Stimulated activated CD4-positive, alpha-beta T cell treated with anti-CD3 and anti-CD28 coated beads, Interleukin-15, amount 100 ng/mL, for 1 hour (primary cell): ENCODE measurements around the gene VASP.

Experiments used
- DNase-seq, 2 donors: peaks; one replicate each; pipeline ENCODE4 v3.0.0-alpha.2; 2020; ENCODE audit warnings: low read depth in 1 of 2, low spot score in 1 of 2

Gene VASP

DNA sequence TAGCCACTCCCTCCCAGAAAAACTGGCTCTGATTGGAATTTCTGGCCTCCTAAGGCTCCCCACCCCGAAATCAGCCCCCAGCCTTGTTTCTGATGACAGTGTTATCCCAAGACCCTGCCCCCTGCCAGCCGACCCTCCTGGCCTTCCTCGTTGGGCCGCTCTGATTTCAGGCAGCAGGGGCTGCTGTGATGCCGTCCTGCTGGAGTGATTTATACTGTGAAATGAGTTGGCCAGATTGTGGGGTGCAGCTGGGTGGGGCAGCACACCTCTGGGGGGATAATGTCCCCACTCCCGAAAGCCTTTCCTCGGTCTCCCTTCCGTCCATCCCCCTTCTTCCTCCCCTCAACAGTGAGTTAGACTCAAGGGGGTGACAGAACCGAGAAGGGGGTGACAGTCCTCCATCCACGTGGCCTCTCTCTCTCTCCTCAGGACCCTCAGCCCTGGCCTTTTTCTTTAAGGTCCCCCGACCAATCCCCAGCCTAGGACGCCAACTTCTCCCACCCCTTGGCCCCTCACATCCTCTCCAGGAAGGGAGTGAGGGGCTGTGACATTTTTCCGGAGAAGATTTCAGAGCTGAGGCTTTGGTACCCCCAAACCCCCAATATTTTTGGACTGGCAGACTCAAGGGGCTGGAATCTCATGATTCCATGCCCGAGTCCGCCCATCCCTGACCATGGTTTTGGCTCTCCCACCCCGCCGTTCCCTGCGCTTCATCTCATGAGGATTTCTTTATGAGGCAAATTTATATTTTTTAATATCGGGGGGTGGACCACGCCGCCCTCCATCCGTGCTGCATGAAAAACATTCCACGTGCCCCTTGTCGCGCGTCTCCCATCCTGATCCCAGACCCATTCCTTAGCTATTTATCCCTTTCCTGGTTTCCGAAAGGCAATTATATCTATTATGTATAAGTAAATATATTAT is 33.3 kb upstream of the VASP start:
- DNase-seq = peak in 1 of 2 donors; percentile 17

DNA sequence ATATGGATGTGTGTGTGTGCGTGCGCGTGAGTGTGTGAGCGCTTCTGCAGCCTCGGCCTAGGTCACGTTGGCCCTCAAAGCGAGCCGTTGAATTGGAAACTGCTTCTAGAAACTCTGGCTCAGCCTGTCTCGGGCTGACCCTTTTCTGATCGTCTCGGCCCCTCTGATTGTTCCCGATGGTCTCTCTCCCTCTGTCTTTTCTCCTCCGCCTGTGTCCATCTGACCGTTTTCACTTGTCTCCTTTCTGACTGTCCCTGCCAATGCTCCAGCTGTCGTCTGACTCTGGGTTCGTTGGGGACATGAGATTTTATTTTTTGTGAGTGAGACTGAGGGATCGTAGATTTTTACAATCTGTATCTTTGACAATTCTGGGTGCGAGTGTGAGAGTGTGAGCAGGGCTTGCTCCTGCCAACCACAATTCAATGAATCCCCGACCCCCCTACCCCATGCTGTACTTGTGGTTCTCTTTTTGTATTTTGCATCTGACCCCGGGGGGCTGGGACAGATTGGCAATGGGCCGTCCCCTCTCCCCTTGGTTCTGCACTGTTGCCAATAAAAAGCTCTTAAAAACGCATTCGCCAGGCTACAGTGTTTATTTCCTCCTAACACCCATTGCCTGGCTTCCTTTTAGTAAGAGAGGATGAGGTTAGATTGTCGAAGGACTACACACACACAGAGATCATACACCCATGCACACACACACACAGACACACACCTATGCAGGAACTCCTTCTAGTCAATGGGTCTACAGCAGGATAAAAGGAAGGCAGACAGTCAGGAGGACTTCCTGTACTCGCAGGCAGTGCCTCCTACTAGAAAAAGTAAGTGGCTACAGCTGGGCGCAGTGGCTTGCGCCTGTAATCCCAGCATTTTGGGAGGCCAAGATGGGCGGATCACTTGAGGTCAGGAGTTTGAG is 32.4 kb upstream of the VASP start:
- peak in 1 of 2 donors; percentile 38 for DNase-seq

DNA sequence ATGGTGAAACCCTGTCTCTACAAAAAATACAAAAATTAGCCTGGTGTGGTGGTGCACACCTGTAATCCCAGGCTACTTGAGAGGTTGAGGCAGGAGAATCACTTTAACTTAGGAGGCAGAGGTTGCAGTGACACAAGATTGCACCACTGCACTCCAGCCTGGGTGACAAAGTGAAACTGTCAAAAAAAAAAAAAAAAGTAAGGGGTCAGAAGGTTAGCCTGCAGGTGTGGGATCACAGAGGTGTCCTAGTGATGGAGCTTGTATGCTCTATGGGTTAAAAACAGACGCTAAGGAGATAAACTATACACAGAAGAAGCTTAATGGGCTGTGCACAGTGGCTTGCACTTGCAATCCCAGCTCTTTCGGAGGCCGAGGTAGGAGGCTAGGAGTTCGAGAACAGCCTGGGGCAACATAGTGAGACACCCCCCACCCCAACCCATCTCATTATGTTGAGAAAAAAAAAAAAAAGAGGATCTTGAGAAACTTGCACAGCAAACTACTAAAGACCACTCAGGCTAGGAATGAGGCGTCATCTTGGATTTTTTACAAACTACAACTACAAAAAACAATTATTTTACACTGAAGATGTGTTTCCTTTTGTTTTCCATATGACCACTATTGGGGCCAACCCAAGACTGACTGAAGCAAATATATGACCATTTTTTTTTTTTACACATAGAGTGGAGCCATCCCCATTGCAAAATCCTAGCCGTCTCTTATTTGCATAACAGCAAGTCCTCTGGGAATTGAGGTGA is 31.6 kb upstream of the VASP start:
- no peak for DNase-seq

DNA sequence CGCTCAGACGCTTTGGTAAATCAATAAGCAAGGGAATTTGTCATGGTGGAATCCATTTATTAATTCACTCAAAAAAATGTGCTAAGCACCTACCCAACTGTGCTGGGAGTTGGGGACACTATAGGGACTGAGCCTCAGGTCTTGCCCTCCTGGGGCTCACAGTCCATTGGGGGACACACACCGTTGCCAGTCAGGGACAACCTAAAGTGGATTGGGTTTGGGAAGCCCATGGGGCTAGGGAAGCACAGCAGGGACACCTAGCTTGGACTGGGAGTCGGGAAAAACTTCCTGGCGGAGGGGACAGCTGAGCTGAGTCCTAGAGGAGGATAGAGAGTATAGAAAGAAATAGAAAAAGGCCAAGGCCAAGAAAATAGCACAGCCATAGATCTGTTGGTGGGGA is 31.0 kb upstream of the VASP start:
- no peak for DNase-seq

DNA sequence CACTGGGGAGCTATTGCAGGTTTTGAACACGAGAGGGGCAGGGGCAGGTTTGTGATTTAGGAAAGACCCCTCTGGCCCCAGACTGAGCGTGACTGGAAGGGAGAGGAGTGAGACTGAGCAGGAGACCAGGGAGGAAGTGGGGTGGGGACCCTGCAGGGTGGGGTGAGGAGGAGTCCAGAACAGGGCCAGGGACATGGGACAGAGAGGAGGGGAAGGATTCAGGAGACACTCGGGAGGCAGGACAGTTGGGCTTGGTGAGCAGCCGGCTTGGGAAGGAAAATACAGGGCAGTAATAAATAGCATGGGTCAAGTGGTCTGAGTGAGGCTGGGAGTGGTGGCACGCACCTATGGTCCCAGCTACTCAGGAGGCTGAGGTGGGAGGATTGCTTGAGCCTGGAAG is 30.1 kb upstream of the VASP start:
- no peak for DNase-seq

DNA sequence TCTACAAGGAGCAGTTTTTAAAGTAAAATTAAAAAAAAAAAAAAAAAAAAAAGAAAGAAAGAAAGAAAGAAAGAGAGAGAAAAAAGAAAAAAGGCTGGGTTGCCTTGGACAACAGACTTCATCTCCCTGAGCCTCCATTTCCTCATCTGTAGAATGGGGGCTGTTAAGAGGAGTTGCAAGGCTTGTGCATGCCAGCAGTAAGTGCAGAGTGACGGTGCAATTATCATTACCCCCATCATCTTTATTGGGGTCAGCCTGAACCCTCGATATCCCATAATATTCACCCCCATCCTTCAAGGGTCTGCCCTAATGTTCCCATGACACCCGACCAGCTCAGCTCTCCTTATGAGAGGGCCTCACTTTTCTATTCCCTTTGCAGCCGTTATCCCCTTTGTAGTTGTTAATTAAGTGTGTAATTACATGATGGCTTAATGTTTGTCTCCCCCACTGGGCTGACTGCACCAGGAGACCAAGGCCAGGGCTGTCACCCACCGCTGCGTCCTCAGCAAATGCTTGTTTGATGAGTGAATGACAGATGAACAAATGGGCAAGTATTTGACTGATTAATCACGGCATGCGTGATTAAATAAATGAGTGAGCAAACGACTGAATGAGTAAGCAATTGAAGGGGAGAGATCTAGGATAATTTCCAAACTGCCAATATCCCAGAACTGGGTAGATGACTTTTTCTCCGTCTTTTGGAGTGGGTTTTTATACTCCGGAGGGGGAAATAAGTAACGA is 29.4 kb upstream of the VASP start:
- DNase-seq = no peak

DNA sequence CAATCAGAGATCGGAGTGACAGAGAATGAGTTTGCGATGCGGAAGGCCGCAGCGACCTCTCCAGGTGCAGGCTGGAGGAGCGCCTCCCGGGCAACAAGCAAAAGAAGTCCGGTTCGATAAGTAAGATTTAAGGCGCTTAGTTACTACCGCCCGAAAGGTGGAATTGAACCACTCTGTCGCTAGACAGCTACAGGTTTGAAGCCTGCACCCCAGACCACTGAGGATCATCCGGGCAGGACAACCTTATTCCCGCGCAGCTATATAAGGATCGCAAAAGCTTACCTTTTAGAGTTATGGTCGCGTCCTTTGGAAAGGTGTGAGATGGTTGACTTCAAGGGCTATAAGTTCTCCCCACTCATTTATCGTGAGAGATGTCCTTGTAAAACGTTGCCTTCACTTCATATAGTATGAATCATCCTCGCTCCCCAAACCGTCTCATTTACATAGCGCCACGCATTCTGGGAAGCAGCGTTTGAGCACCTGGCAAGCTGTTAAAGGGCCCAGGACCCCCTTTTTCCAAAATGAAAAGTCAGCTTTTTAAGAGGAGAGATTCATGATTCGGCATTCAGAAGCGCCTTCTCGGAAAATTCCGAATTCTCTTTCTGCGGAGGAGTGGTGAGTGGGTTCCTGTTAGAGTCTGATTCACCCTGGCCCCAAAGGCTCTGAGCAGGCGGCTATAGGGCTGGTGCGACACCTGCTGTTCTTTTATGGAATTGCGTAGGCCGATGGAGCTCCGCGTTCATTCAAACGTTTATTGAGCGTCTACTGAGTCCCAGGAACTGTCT is 28.6 kb upstream of the VASP start:
- DNase-seq = peak; percentile 82 to 83

DNA sequence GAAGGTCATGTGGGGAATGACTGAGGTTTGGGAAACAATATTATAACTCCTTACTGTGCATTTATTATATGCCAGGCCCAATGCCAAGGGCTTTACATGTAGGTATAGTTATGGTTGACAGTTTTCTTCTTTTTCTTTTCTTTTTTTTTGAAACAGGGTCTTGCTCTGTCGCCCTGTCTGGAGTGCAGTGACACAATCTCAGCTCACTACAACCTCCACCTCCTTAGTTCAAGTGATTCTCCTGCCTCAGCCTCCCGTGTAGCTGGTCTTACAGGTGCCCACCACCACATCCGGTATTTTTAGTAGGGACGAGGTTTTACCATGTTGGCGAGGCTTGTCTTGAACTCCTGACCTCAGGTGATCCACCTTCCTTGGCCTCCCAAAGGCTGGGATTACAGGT is 24.2 kb upstream of the VASP start:
- no peak for DNase-seq

DNA sequence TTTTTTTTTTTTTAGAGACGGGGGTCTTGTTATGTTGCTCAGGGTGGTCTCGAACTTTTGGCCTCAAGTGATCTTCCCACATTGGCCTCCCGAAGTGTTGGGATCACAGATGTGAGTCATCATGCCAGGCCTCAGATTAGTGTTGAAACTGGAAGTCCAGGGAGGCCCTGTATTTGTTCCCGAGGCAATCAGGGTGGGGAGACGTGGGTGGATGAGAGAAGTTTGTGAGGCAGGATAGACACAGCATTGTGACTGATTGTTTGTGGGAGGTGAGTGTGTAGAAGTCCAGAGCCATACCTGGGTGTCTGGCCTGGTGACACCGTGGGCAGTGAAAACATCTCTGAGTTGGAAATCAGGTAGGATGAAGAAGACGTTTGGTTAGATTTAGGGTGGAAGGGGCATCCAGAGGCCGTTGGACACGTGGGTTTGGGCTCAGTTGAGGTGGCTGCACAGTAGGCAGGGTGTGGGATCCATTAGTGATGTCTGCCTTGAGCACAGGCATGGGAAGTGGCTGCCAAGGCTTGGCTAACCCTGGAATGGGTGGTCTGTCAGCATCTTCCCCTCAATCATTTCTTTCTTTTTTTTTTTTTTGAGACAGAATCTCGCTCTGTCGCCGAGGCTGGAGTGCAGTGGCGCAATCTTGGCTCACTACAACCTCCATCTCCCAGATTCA is 22.9 kb upstream of the VASP start:
- DNase-seq = no peak

DNA sequence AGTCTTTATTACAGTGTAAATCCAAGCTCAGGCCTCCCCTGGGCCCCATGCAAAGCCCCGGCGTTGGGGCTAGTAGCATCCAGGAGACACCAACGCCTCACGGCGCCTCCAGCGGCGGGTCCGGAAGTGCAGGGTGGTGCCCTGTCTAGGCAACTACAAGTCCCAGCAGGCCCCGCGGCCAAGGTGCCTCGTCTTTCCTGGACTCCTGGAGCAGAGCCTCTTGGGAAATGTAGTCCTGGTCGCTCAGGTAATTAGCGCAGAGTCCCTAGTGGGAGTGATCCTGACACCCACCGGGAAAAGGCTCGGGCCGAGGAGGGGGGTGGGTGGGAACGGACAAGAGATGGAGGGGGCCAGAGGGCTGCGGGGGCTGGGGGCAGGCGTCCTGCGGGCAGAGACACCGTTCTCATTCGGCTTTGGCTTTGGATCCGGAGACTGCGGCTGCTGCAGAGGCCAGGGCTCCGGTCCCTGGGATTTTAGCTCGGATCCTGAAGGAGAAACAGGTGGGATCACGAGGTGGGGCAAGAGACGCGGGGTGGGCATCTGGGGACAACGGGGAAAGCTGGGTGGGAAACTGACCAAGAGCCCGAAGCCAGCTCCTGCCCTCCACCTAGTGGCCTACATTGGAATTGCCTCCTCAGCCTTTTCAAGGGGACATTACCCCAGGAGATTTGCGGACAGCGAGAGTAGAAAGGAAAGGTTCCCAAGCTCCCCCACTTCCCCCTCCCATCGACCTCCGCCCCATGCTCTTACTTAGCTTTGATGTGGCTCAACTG is 21.8 kb upstream of the VASP start:
- peak; percentile 95 to 96 for DNase-seq

DNA sequence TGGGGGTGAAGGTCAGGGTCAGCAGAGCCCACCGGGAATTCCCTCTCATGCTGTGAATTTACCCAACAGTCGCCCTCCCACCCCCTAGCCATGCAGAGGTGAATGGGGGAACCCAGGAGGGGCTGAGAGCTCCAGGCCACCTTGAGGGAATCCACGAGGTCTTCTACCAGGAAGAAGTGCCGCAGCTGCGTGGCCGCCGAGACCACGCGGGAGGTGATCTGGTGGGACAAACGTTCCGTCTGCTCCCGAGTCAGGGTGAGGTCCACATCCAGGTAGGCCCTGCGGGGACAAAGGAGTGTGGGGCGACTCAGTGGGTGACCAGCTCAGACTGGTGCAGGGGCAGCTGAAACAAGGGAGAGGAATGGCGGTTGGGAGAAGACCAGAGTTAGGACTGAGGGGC is 18.6 kb upstream of the VASP start:
- DNase-seq = no peak

DNA sequence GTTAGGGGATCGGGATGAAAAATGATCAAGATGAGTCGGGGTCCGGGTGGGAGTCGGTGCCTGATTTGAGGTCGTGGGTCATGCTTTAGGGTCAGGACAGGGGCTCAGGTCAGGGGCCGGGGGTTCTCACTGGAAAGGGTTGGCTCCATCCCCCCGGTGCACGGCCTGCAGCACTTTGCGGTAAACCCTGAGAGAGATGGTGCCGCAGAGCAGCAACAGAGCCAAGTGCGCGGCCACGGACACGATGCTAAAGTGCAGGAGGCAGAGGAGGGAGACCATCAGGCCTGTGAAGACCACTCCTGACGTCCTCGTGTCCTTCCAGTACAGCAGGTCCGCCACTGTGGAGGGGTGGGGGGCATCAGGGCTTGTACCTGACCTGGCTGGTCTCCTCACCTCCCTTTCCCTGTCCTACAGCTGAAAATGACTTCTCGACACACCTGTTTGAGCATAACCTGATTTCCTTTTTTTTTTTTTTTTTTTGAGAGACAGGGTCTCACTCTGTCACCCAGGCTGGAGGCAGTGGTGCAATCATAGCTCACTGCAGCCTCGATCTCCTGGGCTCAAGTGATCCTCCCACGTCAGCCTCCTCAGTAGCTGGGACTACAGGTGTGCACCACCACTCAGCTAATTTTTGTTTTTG is 17.9 kb upstream of the VASP start:
- DNase-seq = no peak

DNA sequence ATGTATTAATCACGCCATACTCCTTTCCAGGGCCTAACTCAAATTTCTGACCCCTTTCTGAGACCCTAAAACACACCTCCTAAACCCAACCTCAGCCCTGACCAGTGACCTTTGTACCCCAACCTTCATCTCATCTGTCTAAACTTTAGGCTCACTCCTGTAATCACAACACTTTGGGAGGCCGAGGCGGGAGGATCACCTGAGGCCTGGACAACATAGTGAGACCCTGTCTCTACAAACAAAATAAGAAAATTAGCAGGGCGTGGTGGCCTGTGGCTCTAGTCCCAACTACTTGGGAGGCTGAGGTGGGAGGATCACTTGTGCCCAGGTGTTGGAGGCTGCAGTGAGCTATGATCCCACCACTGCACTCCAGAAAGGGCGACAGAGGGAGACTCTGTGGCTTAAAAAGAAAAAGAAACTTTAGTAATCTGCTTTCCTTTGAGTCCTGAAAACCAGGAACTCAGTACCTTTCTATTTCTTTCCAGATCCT is 15.1 kb upstream of the VASP start:
- DNase-seq = no peak

DNA sequence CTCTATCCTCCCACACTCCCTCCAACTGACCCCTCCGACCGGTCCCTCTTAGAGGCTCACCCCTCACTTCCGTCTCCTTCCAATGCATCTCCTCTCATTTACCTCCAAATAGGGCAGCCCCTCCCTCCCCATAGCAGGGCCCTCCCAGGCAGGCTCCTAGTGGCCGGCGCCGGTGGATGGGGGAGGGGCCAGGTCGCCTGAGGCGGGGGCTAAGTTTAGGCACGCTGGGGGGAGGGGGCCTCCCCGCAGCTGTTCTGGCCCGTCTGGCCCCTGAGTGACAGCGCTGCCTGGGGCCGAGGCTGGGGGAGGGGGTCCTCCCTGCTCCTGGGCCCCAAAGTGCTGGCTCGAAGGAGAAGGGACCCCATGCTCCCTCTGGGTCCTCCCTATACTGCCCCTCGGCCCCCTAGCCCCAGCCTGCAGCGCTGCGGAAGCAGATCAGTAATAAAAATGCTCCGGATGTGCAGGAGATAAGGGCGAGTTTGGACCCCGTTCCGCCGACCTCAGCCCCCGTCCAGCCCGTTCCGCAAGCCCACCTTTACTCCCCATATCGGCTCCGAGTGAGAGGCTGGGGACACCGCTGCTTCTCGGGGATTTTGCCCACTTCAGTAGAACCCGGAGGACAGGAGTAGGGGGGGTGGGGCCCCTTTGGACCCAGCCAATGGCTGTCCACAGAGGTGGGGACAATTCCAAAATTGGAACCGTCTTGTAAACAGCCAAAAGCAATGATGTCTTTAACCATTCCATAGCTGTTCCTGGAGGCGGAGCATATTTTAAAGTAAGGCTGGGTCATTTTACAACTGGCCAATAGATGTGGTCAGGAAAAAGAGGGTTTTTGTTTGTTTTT is 14.4 kb upstream of the VASP start:
- DNase-seq = no peak

DNA sequence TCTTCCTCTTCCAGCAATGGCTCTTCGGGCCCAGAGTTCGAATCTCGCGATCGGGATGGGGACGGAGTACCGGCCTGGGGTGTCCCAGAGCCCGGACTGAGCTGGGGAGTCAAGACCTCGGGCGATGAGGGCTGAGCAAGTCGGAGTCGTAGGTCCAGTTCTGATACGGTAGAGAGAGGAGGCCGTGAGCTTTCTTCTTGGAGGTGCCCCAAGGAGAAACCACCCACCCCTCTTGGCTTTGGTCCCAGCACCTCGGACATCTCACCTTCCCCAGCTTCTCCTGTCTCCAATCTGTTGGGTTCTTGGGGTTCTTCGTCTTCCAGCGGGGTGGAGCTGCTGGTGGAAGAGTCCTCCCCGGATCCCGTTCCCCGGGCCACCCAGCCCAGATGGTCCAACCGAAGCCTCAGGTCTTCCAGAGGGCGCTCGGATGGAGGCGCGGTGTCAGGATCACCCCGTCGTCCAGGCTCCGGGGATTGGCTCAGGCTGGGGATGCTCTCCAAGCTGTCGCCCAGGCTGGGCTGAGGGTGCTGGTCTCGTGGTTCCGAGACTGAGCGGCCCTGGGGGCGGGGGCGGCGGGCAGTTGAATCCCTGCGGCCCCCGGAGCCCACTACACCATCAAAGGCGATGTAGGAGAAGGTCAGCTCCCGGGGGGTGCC is 12.9 kb upstream of the VASP start:
- no peak for DNase-seq

DNA sequence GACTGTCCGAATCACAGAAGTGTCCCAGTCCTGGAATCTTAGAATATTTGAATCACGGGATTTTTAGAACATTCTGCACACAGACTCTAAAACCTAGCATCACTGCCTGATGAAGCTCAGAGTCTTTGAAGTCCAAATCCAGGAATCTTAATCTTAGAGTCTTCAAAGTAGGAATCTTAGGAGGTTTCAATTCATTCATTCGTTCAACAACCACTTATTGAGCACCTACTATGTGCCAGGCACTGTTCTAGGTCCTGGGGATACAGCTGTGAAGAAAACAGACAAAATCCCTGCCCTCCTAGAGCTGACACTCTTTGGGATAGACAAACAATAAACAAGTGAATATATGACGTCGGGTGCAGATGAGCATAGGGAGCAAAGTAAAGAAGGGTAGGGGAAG is 12.1 kb upstream of the VASP start:
- DNase-seq = no peak
